Endodermal cell (in vitro differentiated cells): ENCODE data around the gene ADCY4. TPM values are rescaled to one million over a fixed set of nuclear protein-coding genes. Genes with fewer than 3 reads are reported as not detected.

Experiments
- DNase-seq: peaks from one replicate; pipeline ENCODE4 v3.0.0-alpha.2; 2017
- H3K27ac ChIP-seq: 2 replicates; pipeline ENCODE4 v1.5.1; 2013; ENCODE audit warnings: mild to moderate bottlenecking, low read depth, low read length, moderate library complexity
- H3K27me3 ChIP-seq: 2 replicates; pipeline ENCODE4 v1.6.1; 2013; ENCODE audit warnings: mild to moderate bottlenecking, low read length, moderate library complexity; ENCODE audit not compliant: insufficient read depth, control insufficient read depth, poor library complexity, severe bottlenecking
- H3K36me3 ChIP-seq: 2 replicates; pipeline ENCODE4 v1.7.0; 2013; ENCODE audit warnings: mild to moderate bottlenecking, low read length, moderate library complexity; ENCODE audit not compliant: control insufficient read depth, insufficient read depth
- H3K4me1 ChIP-seq: one replicate; pipeline ENCODE4 v1.7.0; 2013; ENCODE audit warnings: low read length; ENCODE audit not compliant: control insufficient read depth, insufficient read depth
- H3K4me3 ChIP-seq: 2 replicates; pipeline ENCODE4 v1.5.1; 2013; ENCODE audit warnings: mild to moderate bottlenecking, low read length, moderate library complexity
- H3K9ac ChIP-seq: 2 replicates; pipeline ENCODE4 v1.6.1; 2013; ENCODE audit warnings: mild to moderate bottlenecking, low read length, moderate library complexity; ENCODE audit not compliant: poor library complexity, severe bottlenecking; ENCODE audit errors: extremely low read depth
- H3K9me3 ChIP-seq: 2 replicates; pipeline ENCODE4 v1.6.1; 2013; ENCODE audit warnings: mild to moderate bottlenecking, low read length, moderate library complexity; ENCODE audit not compliant: control insufficient read depth
- H3K27ac Mint-ChIP-seq: 2 replicates; pipeline ENCODE4 v1.8.0; 2020; ENCODE audit warnings: mixed read lengths
- H3K27me3 Mint-ChIP-seq: 2 replicates; pipeline ENCODE4 v1.8.0; 2021; ENCODE audit warnings: mild to moderate bottlenecking, mixed read lengths; ENCODE audit not compliant: insufficient read depth
- H3K36me3 Mint-ChIP-seq: 2 replicates; pipeline ENCODE4 v1.8.0; 2020; ENCODE audit warnings: low read depth, mixed read lengths
- H3K4me1 Mint-ChIP-seq: 2 replicates; pipeline ENCODE4 v1.8.0; 2020; ENCODE audit warnings: mixed read lengths
- H3K4me3 Mint-ChIP-seq: 2 replicates; pipeline ENCODE4 v1.8.0; 2020; ENCODE audit warnings: mild to moderate bottlenecking, moderate library complexity, mixed read lengths
- H3K9me3 Mint-ChIP-seq: 2 replicates; pipeline ENCODE4 v1.8.0; 2020; ENCODE audit warnings: mild to moderate bottlenecking, mixed read lengths
- WGBS, 2 experiments: methylation state at CpG; one replicate each; pipeline versions ENCODE4 v1.1.5 to v1.1.7; 2013; ENCODE audit warnings: missing lambda C conversion rate in 2 of 2, mixed read lengths in 1 of 2; ENCODE audit not compliant: insufficient coverage in 1 of 2, insufficient read length in 1 of 2; 5-methylcytosine and 5-hydroxymethylcytosine counted together
- total RNA-seq, 2 donors: library from RNA; stranded (reverse); fragmentation: NEBNext Ultra II Directional in 1 of 2; extraction: Animal tissue kit (Norgen Biotek cat#: 25700) in 1 of 2; gene quantifications; 2 replicates in 1 of 2; 3 replicates in 1 of 2; pipeline ENCODE4 v1.2.1, GENCODE V29; 2021
- TF ChIP-seq, protein P1 (sequence below): fragments of 200-600 bp; sonication (generic); conservative IDR thresholded peaks from 2 replicates; pipeline ENCODE4 v1.5.0; 2021; ENCODE audit warnings: antibody characterized with exemption, mild to moderate bottlenecking

Gene ADCY4
- total RNA-seq, 2 donors from 2014 or later: not detected

DNA sequence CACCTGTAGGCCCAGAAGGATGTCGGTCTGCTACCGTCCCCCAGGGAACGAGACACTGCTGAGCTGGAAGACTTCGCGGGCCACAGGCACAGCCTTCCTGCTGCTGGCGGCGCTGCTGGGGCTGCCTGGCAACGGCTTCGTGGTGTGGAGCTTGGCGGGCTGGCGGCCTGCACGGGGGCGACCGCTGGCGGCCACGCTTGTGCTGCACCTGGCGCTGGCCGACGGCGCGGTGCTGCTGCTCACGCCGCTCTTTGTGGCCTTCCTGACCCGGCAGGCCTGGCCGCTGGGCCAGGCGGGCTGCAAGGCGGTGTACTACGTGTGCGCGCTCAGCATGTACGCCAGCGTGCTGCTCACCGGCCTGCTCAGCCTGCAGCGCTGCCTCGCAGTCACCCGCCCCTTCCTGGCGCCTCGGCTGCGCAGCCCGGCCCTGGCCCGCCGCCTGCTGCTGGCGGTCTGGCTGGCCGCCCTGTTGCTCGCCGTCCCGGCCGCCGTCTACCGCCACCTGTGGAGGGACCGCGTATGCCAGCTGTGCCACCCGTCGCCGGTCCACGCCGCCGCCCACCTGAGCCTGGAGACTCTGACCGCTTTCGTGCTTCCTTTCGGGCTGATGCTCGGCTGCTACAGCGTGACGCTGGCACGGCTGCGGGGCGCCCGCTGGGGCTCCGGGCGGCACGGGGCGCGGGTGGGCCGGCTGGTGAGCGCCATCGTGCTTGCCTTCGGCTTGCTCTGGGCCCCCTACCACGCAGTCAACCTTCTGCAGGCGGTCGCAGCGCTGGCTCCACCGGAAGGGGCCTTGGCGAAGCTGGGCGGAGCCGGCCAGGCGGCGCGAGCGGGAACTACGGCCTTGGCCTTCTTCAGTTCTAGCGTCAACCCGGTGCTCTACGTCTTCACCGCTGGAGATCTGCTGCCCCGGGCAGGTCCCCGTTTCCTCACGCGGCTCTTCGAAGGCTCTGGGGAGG lies 23.9 kb downstream of the ADCY4 start, which contains the start of gene LTB4R:
LTB4R (plus strand) TSS at position 857 of the 959 bp plus-strand sequence. CDS start 4,150 bp downstream, outside the sequence.
- 96 to 97% methylated on average over 73 to 99 of the region's 99 CpGs for WGBS, 2 experiments
- Mint-ChIP-seq H3K27ac (no peak within 1 kb of the TSS), H3K27me3 (peaks cover 17% of the 10 kb centered on the region), H3K4me1 (peaks cover 10% of the 10 kb centered on the region), H3K36me3 (peaks cover 22% of the 10 kb centered on the region), H3K4me3 (no peak within 1 kb of the TSS), H3K9me3 (no peaks in the 10 kb centered on the region)
- Histone ChIP-seq H3K9ac (no peak within 1 kb of the TSS), H3K36me3 (peaks cover 23% of the 10 kb centered on the region), H3K9me3 (no peaks in the 10 kb centered on the region), H3K27ac (no peak within 1 kb of the TSS), H3K4me3 (no peak within 1 kb of the TSS), H3K4me1 (no peaks in the 10 kb centered on the region), H3K27me3 (no peaks in the 10 kb centered on the region)
- no peak for DNase-seq
- TF ChIP-seq, protein P1, sequence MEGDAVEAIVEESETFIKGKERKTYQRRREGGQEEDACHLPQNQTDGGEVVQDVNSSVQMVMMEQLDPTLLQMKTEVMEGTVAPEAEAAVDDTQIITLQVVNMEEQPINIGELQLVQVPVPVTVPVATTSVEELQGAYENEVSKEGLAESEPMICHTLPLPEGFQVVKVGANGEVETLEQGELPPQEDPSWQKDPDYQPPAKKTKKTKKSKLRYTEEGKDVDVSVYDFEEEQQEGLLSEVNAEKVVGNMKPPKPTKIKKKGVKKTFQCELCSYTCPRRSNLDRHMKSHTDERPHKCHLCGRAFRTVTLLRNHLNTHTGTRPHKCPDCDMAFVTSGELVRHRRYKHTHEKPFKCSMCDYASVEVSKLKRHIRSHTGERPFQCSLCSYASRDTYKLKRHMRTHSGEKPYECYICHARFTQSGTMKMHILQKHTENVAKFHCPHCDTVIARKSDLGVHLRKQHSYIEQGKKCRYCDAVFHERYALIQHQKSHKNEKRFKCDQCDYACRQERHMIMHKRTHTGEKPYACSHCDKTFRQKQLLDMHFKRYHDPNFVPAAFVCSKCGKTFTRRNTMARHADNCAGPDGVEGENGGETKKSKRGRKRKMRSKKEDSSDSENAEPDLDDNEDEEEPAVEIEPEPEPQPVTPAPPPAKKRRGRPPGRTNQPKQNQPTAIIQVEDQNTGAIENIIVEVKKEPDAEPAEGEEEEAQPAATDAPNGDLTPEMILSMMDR: no peak

DNA sequence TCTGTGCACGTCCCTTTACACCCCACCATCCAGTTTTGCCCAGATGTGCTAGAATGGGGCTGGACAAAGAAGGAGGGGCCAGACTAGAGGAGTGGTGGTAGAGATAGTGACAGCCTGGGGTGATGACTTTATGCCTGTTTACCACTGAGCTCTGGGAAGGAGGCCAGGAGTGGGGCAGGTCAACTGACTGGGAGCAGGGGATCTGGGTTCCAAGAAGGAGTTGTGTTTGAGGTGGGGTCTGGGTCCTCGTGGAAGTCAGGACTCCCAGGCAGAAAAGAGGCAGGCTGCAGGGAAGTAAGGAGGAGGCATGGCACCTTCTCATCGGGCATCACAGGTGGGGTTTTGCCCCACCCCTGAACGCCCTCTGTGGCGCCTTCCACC lies 24.6 kb downstream of the ADCY4 start:
- Mint-ChIP-seq H3K9me3 (no peaks in the 10 kb centered on the region), H3K4me1 (peaks cover 10% of the 10 kb centered on the region), H3K27me3 (peaks cover 10% of the 10 kb centered on the region), H3K27ac (no peak overlapping the region), H3K36me3 (peaks cover 29% of the 10 kb centered on the region), H3K4me3 (no peak overlapping the region)
- WGBS, 2 experiments: 94 to 100% methylated on average over 1 to 5 of the region's 5 CpGs
- DNase-seq: no peak
- Histone ChIP-seq H3K9ac (no peak overlapping the region), H3K4me3 (no peak overlapping the region), H3K4me1 (no peaks in the 10 kb centered on the region), H3K36me3 (peaks cover 29% of the 10 kb centered on the region), H3K27ac (no peak overlapping the region), H3K27me3 (no peaks in the 10 kb centered on the region), H3K9me3 (no peaks in the 10 kb centered on the region)
- TF ChIP-seq, protein P1: no peak

- Histone ChIP-seq H3K27ac (no peak within 1 kb of the TSS), H3K9me3 (no peaks in the 10 kb centered on the region), H3K36me3 (peaks cover 34% of the 10 kb centered on the region), H3K4me3 (no peak within 1 kb of the TSS), H3K4me1 (no peaks in the 10 kb centered on the region), H3K27me3 (no peaks in the 10 kb centered on the region), H3K9ac (no peak within 1 kb of the TSS)
- TF ChIP-seq, protein P1: no peak
- H3K27me3 Mint-ChIP-seq: peaks cover 4% of the 10 kb centered on the region
- 88 to 100% methylated on average over 1 to 5 of the region's 5 CpGs for WGBS, 2 experiments
- no peak for DNase-seq
- H3K9me3 Mint-ChIP-seq: no peaks in the 10 kb centered on the region
- peaks cover 34% of the 10 kb centered on the region for H3K36me3 Mint-ChIP-seq
- H3K27ac Mint-ChIP-seq: no peak within 1 kb of the TSS
- no peak within 1 kb of the TSS for H3K4me3 Mint-ChIP-seq
- peaks cover 10% of the 10 kb centered on the region for H3K4me1 Mint-ChIP-seq
Measured at GRCh38 chr14:24309538-24310264, 25.2 kb downstream of the ADCY4 start, which contains the start of gene LTB4R2. LTB4R2 (plus strand) TSS chr14:24310140; CDS start chr14:24310665, 525 bp downstream.
